Smooth muscle cell of the brain vasculature (primary cell): ENCODE results near the gene TSC2.
"Not testable (repeated sequence)": the region's sequence is repeated elsewhere in the genome, so short reads cannot be mapped to it uniquely, and the experiment has no call there.

Source experiments
- DNase-seq: peaks from one replicate; pipeline ENCODE4 v3.0.0-alpha.2; 2012; ENCODE audit warnings: low read depth, low spot score

TSC2 gene

DNA sequence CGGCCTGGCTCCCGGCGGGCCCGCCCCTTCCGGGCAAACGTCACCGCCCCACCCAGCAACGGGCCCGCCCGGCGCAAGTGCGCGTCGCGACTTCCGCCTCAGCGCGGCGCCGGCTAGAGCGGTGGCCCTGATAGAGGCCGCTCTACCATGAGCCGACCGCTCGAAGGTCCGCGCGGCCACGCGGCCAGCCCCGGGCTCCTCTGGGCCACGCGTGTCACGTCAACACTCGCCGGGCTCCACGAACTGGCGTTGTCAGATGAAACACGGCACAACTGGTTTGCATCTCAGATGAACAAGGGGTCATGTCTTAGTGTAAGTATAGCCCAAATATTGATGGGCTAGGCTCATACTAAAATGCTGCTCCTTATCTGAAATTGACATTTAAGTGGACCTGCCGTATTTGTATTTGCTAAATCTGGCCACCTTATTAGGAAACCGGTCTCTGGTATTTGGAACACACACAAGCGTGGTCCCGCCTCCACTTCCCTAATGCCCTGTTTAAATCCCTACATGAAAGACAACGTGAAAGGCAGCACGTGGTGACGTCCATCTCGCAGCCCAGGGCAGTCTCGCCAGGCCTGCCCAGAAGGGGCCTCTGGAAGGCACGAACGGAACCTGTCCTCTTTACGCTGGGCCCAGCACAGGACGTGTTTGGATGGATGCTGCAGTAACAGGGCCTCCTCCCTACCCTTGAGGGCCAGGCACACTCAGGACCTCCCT, 37.8 kb upstream of the TSC2 start, which contains the start of gene ZNF598:
Gene ZNF598 (minus strand): TSS at position 31 of the 720 bp plus-strand sequence.
- peak; percentile 51 for DNase-seq

DNA sequence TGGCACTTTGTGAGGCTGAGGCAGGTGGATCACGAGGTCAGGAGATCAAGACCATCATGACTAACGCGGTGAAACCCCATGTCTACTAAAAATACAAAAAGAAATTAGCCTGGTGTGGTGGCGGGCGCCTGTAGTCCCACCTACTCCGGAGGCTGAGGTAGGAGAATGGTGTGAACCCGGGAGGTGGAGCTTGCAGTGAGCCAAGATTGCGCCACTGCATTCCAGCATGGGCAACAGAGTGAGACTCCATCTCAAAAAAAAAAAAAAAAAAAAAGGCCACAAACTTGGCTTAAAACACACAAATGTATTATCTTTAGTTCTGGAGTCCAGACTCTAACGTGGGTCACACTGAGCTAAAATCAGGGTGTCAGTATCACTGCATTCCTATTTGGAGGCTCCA, 36.1 kb upstream of the TSC2 start:
- not testable (repeated sequence) for DNase-seq

DNA sequence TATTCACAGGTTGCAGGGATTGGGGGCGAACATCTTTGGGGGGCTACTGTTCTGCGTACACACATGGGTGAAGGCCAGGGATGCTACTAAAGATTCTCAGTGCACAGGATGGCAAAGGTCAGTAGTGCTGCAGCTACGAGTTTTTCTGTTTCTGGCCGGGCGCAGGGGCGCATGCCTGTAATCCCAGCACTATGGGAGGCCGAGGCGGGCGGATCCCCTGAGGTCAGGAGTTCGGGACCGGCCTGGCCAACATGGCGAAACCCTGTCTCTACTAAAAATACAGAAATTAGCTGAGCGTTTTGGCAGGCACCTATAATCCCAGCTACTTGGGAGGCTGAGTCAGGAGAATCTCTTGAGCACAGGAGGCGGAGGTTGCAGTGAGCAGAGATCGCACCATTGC, 34.3 kb upstream of the TSC2 start:
- no peak for DNase-seq

DNA sequence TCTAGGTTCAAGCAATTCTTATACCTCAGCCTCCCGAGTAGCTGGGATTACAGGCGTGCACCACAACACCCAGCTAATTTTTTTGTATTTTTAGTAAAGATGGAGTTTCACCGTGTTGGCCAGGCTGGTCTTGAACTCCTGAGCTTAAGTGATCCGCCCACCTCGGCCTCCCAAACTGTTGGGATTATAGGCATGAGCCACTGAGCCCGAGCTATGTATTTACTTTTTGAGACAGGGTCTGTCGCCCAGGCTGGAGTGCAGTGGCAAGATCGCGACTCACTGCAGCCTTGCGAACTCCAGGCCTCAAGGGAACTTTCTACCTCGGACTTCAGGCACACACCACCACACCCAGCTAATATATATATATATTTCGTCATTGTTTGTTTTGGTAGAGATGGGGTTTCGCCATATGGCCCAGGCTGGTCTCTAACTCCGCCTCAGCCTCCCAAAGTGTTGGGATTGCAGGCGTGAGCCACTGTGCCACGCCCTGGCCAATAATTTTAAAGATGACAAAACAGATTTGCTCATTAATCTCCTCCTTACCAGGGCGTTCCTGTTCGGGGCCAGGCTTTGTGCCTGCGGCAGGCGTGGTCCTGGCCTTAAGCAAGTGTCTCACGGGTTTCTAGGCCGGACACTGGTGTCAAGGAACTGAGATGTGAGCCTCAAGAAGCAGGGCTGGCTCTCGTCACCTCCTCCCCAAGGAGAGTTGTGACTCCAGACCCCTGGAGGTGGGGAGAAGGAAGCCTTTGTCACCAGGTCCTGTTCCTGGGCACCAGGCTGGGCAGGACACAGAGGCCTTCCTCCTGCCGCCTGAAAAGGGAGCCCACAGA, 32.5 kb upstream of the TSC2 start:
- DNase-seq, result no peak

DNA sequence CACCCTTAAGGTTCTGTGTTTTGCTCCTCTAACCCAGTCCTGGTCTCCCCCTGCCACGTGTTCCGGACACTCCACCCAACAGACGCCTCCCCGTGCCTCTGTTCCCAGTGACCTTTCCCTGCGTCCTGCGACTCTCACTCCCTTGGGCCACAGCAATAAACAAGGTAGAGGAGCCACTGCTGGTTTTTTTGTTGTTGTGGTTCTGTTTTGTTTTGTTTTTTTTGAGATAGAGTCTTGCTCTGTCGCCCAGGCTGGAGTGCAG, 31.9 kb upstream of the TSC2 start:
- no peak for DNase-seq

DNA sequence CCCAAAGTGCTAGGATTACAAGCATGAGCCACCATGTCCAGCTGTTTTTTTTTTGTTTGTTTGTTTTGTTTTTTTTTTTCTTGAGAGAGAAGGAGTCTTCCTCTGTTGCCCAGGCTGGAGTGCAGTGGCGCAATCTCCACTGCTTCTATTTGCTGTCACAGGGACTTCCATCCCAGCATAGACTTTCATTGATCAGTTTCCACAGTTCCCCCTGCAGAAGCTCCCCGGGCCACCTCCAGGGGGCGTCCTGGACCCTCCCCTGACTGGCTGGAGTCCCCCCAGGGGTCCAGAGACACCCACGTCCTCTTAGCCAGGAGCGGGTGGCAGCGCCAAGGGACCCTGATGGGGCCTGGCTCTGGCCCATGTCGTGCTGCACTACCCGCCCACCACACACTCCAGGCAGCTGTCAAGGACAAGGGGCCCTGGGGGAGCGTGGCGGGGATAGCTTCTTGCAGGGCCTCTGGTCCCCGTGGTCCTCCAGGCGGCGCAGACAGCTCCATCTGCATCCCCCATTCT, 31.3 kb upstream of the TSC2 start:
- DNase-seq, result no peak

DNA sequence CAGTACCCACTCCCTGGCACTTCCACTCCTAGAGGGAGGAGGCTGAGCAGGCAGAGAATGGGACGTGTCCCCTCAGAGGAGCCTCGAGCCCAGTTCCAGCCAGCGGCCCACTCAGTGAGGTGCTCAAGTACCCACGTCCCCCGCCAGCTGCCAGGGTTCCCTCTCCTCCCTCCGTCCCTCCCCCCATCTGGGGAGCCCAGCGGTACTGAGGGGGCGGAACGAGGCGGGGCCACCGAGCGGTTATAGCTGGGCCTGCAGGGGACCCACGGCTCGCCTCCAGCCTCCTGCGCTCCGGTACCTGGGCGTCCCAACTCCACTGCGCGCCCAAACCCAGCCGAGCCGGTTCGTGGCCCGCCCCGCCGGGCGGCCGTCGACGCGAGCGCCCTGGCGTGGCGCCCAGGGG, 28.3 kb upstream of the TSC2 start, which contains the start of gene NPW:
Gene NPW (plus strand): TSS at position 268 of the 403 bp plus-strand sequence.
- no peak for DNase-seq

DNA sequence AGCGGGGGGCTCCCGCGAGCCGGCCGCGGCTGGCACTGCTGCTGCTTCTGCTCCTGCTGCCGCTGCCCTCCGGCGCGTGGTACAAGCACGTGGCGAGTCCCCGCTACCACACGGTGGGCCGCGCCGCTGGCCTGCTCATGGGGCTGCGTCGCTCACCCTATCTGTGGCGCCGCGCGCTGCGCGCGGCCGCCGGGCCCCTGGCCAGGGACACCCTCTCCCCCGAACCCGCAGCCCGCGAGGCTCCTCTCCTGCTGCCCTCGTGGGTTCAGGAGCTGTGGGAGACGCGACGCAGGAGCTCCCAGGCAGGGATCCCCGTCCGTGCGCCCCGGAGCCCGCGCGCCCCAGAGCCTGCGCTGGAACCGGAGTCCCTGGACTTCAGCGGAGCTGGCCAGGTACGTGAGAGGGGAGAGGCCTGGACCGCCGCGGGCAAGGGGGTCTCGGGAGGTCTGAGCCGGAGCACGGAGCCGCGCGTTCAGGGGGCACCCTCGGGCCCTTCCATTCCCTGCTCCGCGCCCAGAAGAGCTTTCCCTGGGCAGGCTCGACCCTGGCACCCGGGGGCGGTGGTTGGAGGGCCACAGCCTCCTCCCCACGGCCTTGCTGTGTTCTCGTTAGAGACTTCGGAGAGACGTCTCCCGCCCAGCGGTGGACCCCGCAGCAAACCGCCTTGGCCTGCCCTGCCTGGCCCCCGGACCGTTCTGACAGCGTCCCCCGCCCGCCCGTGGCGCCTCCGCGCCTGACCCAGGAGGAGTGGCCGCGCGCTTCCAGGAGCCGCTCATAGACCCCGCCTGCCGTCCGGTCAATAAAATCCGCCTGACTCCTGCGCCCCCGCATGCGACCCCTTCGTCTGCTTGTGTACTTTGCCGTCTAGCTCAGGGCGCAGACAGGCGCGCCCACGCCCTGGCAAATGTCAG, 27.6 kb upstream of the TSC2 start:
- no peak for DNase-seq

DNA sequence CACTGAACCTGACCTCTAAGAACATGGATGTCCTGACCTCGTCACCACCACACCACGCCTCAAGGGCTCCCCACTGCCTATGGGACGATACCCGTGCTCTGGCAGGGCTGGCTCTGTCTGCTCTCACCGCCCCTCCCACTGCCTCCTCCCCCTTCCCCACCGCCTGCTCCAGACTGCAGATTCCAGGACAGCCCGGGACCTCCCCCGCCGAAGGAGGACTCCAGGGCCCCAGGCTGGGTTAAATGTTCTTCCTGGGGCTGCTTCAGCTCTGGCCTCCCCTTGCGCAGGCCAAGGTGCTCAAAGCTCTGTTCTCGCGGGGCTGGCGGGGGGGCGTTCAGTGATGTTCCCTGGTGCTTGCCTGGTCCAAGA, 25.1 kb upstream of the TSC2 start:
- DNase-seq, result no peak

DNA sequence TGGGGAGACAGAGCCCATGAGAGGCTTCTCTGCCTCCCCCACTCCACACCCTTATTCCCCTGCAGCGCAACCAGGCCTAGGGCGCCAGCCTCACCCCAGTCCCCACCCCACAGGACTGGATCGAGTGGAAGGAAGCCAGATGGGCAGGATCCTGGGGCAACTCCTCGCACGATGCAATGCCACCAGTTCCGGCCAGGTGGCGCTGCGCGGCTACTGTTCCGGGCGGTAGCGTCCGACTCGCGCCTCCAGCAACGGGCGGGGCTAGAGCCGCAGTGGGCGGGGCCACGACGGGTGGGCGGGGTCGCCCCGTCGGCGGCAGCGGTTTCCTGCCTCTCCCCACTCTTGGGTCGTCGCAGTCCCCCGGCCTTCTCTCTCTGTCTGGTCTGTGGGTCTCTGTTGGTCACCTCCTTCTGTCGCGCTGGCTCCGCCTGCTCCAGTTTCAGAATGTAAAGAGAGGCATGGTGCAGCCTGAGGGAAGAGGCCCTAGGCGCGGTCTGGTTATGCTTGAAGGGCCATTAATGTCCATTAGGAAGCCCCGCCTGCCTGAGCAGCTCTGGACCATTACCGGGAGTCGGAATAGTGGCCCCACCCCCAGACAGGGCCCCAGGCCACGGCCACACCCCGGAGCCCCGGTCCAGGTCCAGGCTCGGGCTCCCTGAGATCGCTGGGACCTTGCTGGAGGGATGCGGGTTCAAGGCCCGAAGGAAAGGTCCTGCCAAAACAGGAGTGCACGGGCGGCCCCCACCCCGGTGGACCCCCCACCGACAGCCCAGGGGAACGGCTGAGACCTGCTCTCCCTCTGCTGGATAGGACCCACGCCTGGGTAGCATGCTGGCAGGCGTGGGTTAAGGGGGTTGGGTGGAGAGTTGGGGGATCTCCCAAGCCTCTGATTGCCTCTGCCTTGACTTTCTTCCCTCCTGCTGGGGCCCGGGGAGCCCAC, 24.4 kb upstream of the TSC2 start:
- no peak for DNase-seq

DNA sequence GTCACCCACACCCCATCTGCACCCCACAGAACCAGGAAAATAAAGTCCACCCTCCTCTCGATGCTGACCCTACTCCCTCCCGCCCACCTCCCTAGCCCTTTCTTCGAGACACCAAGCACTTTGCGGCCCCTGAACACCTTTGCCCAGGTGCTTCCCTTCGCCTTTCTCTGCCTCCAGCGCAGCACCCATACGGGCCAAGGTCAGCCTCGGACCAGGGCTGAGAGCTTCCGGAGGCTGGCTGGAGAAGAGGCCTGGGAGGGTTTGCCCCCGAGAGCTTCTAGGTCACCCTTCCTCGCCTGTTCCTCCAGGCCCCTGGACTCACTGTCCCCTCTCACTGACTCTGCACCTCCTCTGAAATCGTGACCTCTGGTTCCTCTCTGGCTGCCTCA, 23.8 kb upstream of the TSC2 start:
- no peak for DNase-seq

DNA sequence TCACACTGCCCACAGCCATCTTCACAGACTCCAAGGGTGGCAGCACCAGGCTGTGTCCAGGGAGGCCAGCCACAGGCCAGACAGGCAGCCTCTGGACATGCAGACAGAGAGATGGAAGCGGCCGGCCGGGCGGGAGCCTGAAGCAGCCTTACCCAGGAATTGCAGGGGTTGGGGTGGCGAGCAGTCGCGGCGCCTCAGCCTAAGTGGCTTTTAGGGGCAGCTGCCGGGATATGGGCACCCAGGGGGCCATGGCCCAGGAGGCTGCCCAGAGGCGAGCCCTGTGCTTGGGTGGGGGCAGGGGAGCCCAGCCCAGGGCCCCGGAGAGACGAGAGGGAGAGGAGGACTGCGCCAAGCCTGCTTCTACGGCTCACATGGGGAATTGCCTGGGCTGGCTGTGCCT, 22.5 kb upstream of the TSC2 start:
- no peak for DNase-seq

DNA sequence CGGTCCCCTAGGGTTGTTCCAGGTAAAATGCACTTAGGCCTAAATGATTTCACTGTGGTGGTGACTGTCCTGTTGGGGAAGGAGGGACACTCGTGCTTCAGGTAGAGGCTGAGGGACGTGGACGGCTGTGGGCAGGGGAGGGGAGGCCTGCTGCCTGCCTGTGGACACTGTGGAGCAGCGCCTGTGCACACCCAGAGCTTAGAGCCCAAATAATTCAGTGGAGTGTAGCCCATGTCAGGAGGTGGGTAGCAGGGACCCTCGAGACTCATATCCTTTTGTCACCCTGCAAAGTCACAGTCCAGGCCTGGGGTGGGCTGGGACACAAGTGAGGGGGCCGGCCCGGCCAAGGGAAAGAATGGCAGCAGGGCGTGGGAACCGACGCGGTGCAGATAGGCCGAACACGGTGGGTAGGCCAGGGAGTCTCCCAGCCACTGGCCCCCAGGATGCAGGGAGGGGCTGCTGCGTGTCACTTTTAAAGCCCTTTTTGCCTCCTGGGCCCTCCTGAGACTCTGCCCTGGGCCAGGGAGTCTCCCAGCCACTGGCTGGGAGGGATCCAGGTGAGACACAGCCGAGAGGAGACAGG, 21.8 kb upstream of the TSC2 start:
- no peak for DNase-seq

DNA sequence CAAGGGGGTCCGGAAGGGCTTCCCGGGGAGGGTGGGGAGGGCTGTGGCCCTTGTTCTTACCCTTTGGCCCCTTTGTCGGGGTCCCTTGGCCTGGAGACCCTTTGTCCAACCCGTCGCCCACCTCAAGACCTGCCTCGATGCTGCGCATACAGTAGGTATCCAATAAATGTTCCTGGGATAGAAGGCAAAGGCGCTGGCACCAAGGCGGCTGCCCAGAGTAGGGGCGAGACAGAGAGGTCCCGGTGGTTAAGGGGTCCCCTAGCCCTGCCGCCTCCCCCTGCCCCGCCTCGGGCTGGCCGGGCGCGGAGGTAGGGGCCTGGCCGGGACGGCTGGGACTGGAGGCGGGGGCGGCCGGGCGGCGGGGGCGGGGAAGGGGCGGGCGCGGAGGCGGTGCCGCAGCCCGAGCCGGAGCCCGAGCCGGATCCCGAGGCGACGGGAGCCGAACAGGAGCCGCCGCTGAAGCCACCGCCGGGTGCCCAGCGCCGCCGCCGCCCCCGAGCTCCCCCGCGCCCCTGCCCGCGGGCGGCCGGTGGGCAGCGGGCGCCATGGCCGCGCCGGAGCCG, 21.2 kb upstream of the TSC2 start, which contains the start of gene NHERF2:
Gene NHERF2 (plus strand): TSS at position 442 of the 563 bp plus-strand sequence. CDS start 104 bp downstream, at position 546.
- no peak for DNase-seq

DNA sequence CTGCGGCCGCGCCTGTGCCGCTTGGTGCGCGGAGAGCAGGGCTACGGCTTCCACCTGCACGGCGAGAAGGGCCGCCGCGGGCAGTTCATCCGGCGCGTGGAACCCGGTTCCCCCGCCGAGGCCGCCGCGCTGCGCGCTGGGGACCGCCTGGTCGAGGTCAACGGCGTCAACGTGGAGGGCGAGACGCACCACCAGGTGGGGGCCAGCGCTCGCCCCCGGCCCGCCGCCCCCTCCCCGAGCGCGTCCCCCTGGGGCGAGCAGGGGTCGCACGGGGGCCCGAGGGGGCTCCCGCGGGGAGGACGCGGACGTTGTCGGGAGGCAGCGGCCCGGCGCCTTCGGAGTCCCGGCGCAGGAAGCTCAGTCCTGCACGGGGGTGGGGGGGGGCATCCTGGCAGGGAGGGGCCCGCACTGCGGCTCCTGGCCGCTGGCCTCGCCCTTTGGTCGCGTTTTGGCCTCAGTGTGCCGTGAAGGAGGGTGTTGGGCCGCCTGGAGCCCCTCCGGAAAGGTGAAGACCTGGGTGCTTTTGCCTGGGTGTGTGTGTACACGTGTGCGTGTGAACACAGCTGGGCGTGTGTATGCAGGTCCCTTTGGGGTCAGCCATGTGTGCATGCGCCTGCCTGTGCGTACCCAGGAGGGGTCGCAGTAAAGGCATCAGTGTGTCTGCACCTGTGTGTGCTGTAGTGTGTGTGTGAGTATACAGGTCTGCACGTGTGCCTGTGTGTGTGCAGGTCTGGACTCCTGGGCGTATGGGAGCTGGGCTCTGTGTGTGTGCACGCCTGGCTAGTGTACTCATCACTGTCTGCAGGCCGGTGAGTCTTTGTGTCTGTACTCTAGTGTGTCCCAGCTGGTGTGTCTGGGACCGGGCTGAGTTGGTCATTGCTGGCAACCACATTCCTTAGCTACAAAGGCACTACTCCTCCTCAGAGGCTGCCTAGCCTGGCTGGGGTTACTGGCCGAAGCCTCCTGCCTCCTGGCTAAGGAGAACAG, 20.5 kb upstream of the TSC2 start:
- DNase-seq, result no peak

DNA sequence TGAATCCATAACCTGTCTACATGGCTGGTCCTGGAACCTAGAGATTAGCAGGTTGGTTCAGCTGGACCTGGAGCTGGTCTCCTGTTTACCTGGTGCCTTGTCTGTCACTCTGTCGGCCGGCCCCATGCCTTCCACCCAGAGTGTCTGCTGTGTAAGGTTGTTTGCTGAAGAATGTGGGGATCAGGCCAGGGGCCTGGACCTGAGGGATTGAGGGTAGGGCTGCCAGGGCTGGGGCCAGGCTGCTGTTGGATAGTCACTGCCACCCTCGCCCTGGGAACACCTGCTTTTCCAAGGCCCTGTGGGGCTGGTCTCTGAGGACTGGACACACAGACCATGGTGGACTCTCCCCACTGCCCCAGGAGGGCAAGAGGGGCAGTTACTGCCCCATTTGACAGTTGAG, 19.6 kb upstream of the TSC2 start:
- DNase-seq, result no peak

DNA sequence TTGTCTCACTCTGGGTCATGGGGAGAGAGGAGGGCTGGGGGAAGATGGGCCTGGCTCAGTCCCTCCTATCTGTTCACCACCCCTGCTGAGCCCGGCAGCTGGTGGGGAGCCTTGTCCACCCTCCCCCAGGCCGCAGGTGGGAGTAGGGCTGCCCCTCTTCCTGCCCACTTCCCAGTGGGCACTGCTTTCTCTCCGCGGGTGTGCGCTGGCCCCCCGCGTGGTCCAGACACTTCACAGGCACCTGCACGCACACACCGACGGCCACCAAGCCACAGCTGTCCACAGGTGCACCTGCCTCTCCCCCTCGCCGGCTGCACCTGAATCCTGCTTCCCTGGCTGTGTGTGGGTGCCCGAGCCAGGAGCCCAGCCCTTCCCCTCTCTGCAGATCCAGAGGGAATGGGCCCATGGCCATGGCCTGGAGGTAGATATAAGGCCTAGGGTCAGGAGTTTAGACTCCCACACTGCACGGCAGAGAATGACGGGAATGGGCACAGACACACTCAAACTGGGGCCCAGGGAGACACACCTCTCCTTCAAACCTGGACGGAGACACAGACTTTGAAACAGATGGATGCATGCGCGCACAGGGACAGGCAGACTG, 19.1 kb upstream of the TSC2 start:
- no peak for DNase-seq

DNA sequence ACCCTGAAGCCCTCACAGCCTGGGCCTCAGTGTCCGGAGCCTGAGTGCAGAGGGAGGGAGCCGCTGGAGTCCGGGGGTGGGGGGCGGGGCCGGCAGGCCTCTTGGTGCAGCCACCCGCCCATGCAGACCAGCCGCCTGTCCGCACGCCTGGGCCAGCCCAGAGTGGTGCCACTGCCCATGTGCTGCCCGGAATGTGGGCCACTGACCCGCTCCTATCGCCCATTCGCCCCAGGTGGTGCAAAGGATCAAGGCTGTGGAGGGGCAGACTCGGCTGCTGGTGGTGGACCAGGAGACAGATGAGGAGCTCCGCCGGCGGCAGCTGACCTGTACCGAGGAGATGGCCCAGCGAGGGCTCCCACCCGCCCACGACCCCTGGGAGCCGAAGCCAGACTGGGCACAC, 18.4 kb upstream of the TSC2 start:
- DNase-seq, result no peak
